SK-N-SH (cell line): Measurements from ENCODE around the gene ZNF462. TPM values are rescaled to one million over a fixed set of nuclear protein-coding genes. Genes with fewer than 3 reads are reported as not detected.

Source experiments
- CTCF ChIA-PET: fragments of 300-600, 350-600 bp; formaldehyde crosslinking; extraction: SDS; loops from one replicate; lab custom pipeline; 2021; lab: Yijun Ruan, JAX
- POLR2A ChIA-PET: fragments of 350-600 bp; sonication (Branson Sonifier 250); formaldehyde crosslinking; extraction: SDS; loops from one replicate; lab custom pipeline; 2020; ENCODE audit warnings: antibody characterized with exemption, inconsistent platforms; lab: Yijun Ruan, JAX
- DNase-seq: peaks from one replicate; pipeline ENCODE4 v3.0.0; 2012
- H2AFZ ChIP-seq: fragments of 200-600 bp; sonication (generic); 2 replicates; pipeline ENCODE4 v1.8.1; 2016; ENCODE audit warnings: antibody characterized with exemption, mild to moderate bottlenecking, low read depth
- H3F3A ChIP-seq: fragments of 200-600 bp; sonication (generic); replicated peaks from 2 replicates; pipeline ENCODE3; 2016; ENCODE audit warnings: antibody characterized with exemption, mild to moderate bottlenecking; ENCODE audit not compliant: insufficient read depth
- H3K27ac ChIP-seq, 2 experiments: fragments of 200-500 bp in 1 of 2; fragments of 200-600 bp in 1 of 2; sonication (Bioruptor generic) in 1 of 2; sonication (generic), shearing (Covaris generic) in 1 of 2; 2 replicates each; pipeline versions ENCODE4 v1.5.1 to v1.6.1; 2014 to 2016; ENCODE audit warnings: low read depth in 2 of 2, inconsistent platforms in 1 of 2, low read length in 1 of 2, mild to moderate bottlenecking in 1 of 2, mixed read lengths in 1 of 2
- H3K27me3 ChIP-seq: fragments of 200-600 bp; sonication (generic), shearing (Covaris generic); 2 replicates; pipeline ENCODE4 v1.6.1; 2016; ENCODE audit warnings: mixed run types; ENCODE audit not compliant: insufficient read depth
- H3K36me3 ChIP-seq, 2 experiments: fragments of 200-500 bp in 1 of 2; fragments of 200-600 bp in 1 of 2; sonication (Bioruptor generic) in 1 of 2; sonication (generic) in 1 of 2; replicated peaks in 1 of 2; 2 replicates each; pipeline versions ENCODE3 to v1.5.1; 2014 to 2016; ENCODE audit warnings: low read length in 1 of 2, mild to moderate bottlenecking in 1 of 2; ENCODE audit not compliant: insufficient read depth in 2 of 2, control insufficient read depth in 1 of 2
- H3K4me1 ChIP-seq, 2 experiments: fragments of 200-500 bp in 1 of 2; fragments of 200-600 bp in 1 of 2; sonication (Bioruptor generic) in 1 of 2; sonication (generic), shearing (Covaris generic) in 1 of 2; 2 replicates each; pipeline versions ENCODE4 v1.5.1 to v1.6.1; 2014 to 2016; ENCODE audit warnings: low read depth in 1 of 2, low read length in 1 of 2, mixed run types in 1 of 2; ENCODE audit not compliant: insufficient read depth in 2 of 2, control insufficient read depth in 1 of 2
- H3K4me2 ChIP-seq: fragments of 200-600 bp; sonication (generic), shearing (Covaris generic); 2 replicates; pipeline ENCODE4 v1.6.1; 2017; ENCODE audit warnings: mixed run types
- H3K4me3 ChIP-seq, 2 experiments: fragments of 200-500 bp in 1 of 2; fragments of 200-600 bp in 1 of 2; sonication (Bioruptor generic) in 1 of 2; sonication (generic), shearing (Covaris generic) in 1 of 2; 2 replicates each; pipeline versions ENCODE4 v1.5.1 to v1.8.1; 2014 to 2016; ENCODE audit warnings: low read depth in 2 of 2, inconsistent platforms in 1 of 2, low read length in 1 of 2, mild to moderate bottlenecking in 1 of 2, mixed read lengths in 1 of 2, moderate library complexity in 1 of 2
- H3K79me2 ChIP-seq: fragments of 200-600 bp; sonication (generic); 2 replicates; pipeline ENCODE4 v1.8.1; 2017; ENCODE audit warnings: mild to moderate bottlenecking; ENCODE audit not compliant: insufficient read depth
- H3K9ac ChIP-seq: fragments of 200-600 bp; sonication (generic); 2 replicates; pipeline ENCODE4 v1.6.1; 2017; ENCODE audit warnings: mixed run types
- H3K9me2 ChIP-seq: fragments of 200-600 bp; sonication (generic); 2 replicates; pipeline ENCODE4 v1.6.1; 2017; ENCODE audit warnings: mixed run types
- H3K9me3 ChIP-seq: fragments of 200-600 bp; sonication (generic); 2 replicates; pipeline ENCODE4 v1.6.1; 2017; ENCODE audit warnings: mixed run types, mild to moderate bottlenecking, moderate library complexity
- H4K20me1 ChIP-seq: fragments of 200-600 bp; sonication (generic); 2 replicates; pipeline ENCODE4 v1.6.1; 2017; ENCODE audit warnings: mild to moderate bottlenecking, mixed run types; ENCODE audit not compliant: insufficient read depth
- ELF1 ChIP-seq: IDR thresholded peaks from 2 replicates; pipeline ENCODE4 v1.4.0; 2012
- IRF3 ChIP-seq: fragments of 150-350 bp; IDR thresholded peaks from 2 replicates; pipeline ENCODE4 v1.6.1; 2016; ENCODE audit warnings: mild to moderate bottlenecking, low read depth, low read length
- MAX ChIP-seq: IDR thresholded peaks from 2 replicates; pipeline ENCODE4 v1.4.0; 2012; ENCODE audit warnings: low read depth
- NFIC ChIP-seq: IDR thresholded peaks from 2 replicates; pipeline ENCODE4 v1.4.0; 2012; ENCODE audit warnings: borderline replicate concordance
- PBX3 ChIP-seq: IDR thresholded peaks from 2 replicates; pipeline ENCODE4; 2012
- RCOR1 ChIP-seq: fragments of 150-350 bp; IDR thresholded peaks from 2 replicates; pipeline ENCODE4 v1.6.1; 2017; ENCODE audit warnings: antibody characterized with exemption, low read length
- REST ChIP-seq: IDR thresholded peaks from 2 replicates; pipeline ENCODE4 v1.6.1; 2012; ENCODE audit warnings: mild to moderate bottlenecking, low read depth, low read length, moderate library complexity
- RFX5 ChIP-seq: IDR thresholded peaks from 2 replicates; pipeline ENCODE4 v1.6.1; 2012; ENCODE audit warnings: mild to moderate bottlenecking, improper control_type of control experiment, low read length
- SIN3A ChIP-seq: IDR thresholded peaks from 2 replicates; pipeline ENCODE4 v1.6.1; 2012; ENCODE audit warnings: low read depth, mild to moderate bottlenecking, low read length, moderate library complexity, borderline replicate concordance
- SMC3 ChIP-seq: IDR thresholded peaks from 2 replicates; pipeline ENCODE4 v1.6.1; 2012; ENCODE audit warnings: low read depth, low read length, improper control_type of control experiment
- TAF1 ChIP-seq: IDR thresholded peaks from 2 replicates; pipeline ENCODE4 v1.6.1; 2012; ENCODE audit warnings: low read depth, mild to moderate bottlenecking, low read length, moderate library complexity, borderline replicate concordance
- TEAD4 ChIP-seq: IDR thresholded peaks from 2 replicates; pipeline ENCODE4 v1.4.0; 2012; ENCODE audit warnings: mild to moderate bottlenecking, borderline replicate concordance; ENCODE audit not compliant: insufficient read depth
- WGBS: methylation state at CpG from one replicate; pipeline ENCODE4 v1.1.6; 2017; ENCODE audit warnings: low lambda C conversion rate; 5-methylcytosine and 5-hydroxymethylcytosine counted together
- polyA plus RNA-seq, 3 experiments: library from polyadenylated mRNA; depleted of rRNA; stranded (reverse); fragments of >200 nt; gene quantifications; 2 replicates each; pipeline ENCODE4 v1.2.3, GENCODE V29; 2012

ZNF462 gene
- polyA plus RNA-seq, 1 of the 3 experiments (the other 2 are of a cell fraction): 5.2 TPM

GRCh38 chr9:106992186-106992585 lies 129.2 kb downstream of the ZNF462 start:
- no peaks in the 10 kb centered on the region for H3K9me2 ChIP-seq
- WGBS: 98% methylated on average over 5 of the region's 5 CpGs

More at GRCh38 chr9:106992186-106992585, 129.2 kb downstream of the ZNF462 start:
- Histone ChIP-seq H3K4me2 (no peak overlapping the region), H3K27me3 (no peaks in the 10 kb centered on the region), H2AFZ (no peak overlapping the region), H3K4me3 (no peak overlapping the region), H3K9me3 (no peaks in the 10 kb centered on the region), H3K79me2 (no peaks in the 10 kb centered on the region), H3K9ac (no peak overlapping the region), H3K27ac (no peak overlapping the region), H4K20me1 (no peaks in the 10 kb centered on the region), H3F3A (peaks cover 5% of the 10 kb centered on the region), H3K4me1 (no peaks in the 10 kb centered on the region), H3K36me3 (peaks cover 25 to 53% of the 10 kb centered on the region in 2 experiments)
- ChIA-PET POLR2A (interaction anchor here (0.6 kb wide), 1 partner anchor 959 kb away, joined by 3 read pairs; no protein-coding TSS in a partner anchor), CTCF (no interaction called here)
- TF ChIP-seq TAF1 (no peak), TEAD4 (no peak), RCOR1 (no peak), REST (no peak), IRF3 (no peak), NFIC (no peak), SMC3 (no peak), RFX5 (no peak), MAX (no peak), ELF1 (no peak), SIN3A (no peak), PBX3 (no peak)
- DNase-seq: no peak
